Measurements from ENCODE around the gene RHOH. TPM values are rescaled to one million over a fixed set of nuclear protein-coding genes. Genes with fewer than 3 reads are reported as not detected.
A peak's percentile ranks its signal among the peaks of the same experiment; 100 is the strongest.
"Not testable (repeated sequence)": the region's sequence is repeated elsewhere in the genome, so short reads cannot be mapped to it uniquely, and the experiment has no call there.

Gene RHOH, protein sequence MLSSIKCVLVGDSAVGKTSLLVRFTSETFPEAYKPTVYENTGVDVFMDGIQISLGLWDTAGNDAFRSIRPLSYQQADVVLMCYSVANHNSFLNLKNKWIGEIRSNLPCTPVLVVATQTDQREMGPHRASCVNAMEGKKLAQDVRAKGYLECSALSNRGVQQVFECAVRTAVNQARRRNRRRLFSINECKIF
- 1.0 TPM for total RNA-seq

DNA sequence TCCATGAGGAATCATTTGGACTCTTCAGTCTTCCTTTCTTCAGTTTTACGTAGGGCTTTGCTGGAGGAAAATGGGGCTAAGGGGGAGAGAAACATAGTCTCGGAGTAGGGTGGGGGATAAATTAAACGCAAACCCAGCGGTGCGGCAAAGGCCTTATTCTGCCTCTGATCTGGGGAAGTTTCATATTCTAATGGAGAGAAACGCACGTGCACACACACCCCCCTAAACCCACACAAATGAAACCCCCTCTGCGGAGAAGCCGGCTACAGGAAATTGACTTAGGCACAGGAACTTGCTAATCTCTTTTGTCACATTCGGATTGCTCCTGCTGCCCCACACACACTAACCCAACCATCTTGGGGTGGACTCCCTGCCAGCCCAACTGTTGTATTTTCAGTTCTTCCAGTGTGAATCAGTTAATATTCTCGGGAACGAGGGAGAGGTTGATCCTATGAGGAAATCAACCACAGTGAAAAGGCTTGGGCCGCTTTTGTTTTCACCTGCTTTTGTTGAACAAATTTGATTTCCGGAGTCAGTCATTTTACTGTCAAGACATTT lies at the start of gene RHOH:
Gene RHOH (plus strand): TSS at position 308 of the 558 bp plus-strand sequence. CDS start 46,356 bp downstream, outside the sequence.
- Histone ChIP-seq H3K36me3 (ENCODE audit: control insufficient read depth in 3 of 3, insufficient read depth in 3 of 3, low read length in 3 of 3) (no peaks in the 10 kb centered on the region), H3K4me3 (ENCODE audit: low read length in 3 of 3) (no peak within 1 kb of the TSS), H3K9ac (ENCODE audit: low read depth in 1 of 3, low read length in 3 of 3) (no peak within 1 kb of the TSS), H3K27me3 (ENCODE audit: control insufficient read depth in 3 of 3, insufficient read depth in 3 of 3, low read length in 3 of 3) (peaks cover 3 to 21% (median 4%) of the 10 kb centered on the region in 3 donors), H3K9me3 (ENCODE audit: control insufficient read depth in 3 of 3, low read length in 3 of 3) (no peaks in the 10 kb centered on the region), H3K27ac (ENCODE audit: low read depth, low read length) (no peak within 1 kb of the TSS), H3K4me1 (ENCODE audit: control insufficient read depth in 3 of 3, insufficient read depth in 3 of 3, low read length in 3 of 3) (no peaks in the 10 kb centered on the region)

- not testable (repeated sequence) for H3K27ac ChIP-seq (ENCODE audit: low read depth, low read length); H3K4me3 ChIP-seq (ENCODE audit: low read length in 3 of 3); H3K4me1 ChIP-seq (ENCODE audit: control insufficient read depth in 3 of 3, insufficient read depth in 3 of 3, low read length in 3 of 3); H3K9ac ChIP-seq (ENCODE audit: low read depth in 1 of 3, low read length in 3 of 3); H3K9me3 ChIP-seq (ENCODE audit: control insufficient read depth in 3 of 3, low read length in 3 of 3); H3K36me3 ChIP-seq (ENCODE audit: control insufficient read depth in 3 of 3, insufficient read depth in 3 of 3, low read length in 3 of 3); H3K27me3 ChIP-seq (ENCODE audit: control insufficient read depth in 3 of 3, insufficient read depth in 3 of 3, low read length in 3 of 3)
These were observed 49.3 kb upstream of the RHOH start for GRCh38 chr4:40147490-40147889.

GRCh38 chr4:40149960-40150385 lies 46.9 kb upstream of the RHOH start:
- Histone ChIP-seq H3K9ac (ENCODE audit: low read depth in 1 of 3, low read length in 3 of 3) (no peak overlapping the region), H3K27me3 (ENCODE audit: control insufficient read depth in 3 of 3, insufficient read depth in 3 of 3, low read length in 3 of 3) (no peaks in the 10 kb centered on the region), H3K36me3 (ENCODE audit: control insufficient read depth in 3 of 3, insufficient read depth in 3 of 3, low read length in 3 of 3) (no peaks in the 10 kb centered on the region), H3K4me3 (ENCODE audit: low read length in 3 of 3) (no peak overlapping the region), H3K27ac (ENCODE audit: low read depth, low read length) (no peak overlapping the region), H3K9me3 (ENCODE audit: control insufficient read depth in 3 of 3, low read length in 3 of 3) (no peaks in the 10 kb centered on the region), H3K4me1 (ENCODE audit: control insufficient read depth in 3 of 3, insufficient read depth in 3 of 3, low read length in 3 of 3) (no peaks in the 10 kb centered on the region)

DNA sequence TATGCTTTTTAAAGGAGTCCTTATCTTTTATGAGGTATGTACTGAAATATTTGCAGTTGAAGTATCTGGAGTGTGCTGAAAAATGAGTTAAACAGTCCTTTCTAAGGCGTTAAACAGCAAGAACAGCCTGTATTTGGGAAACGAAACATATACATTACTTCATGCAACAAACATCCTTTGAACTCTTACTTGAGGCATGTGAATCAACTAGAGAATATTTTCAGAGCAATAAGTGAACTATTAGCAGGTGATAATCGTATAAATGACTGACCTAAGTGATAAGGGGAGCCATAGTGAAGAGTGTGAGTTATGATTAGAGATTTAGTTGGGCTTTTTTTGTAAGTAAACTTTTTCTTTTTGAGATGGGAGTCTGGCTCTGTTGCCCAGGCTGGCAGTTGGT lies 45.9 kb upstream of the RHOH start:
- Histone ChIP-seq H3K4me3 (ENCODE audit: low read length in 3 of 3) (no peak overlapping the region), H3K9me3 (ENCODE audit: control insufficient read depth in 3 of 3, low read length in 3 of 3) (no peaks in the 10 kb centered on the region), H3K4me1 (ENCODE audit: control insufficient read depth in 3 of 3, insufficient read depth in 3 of 3, low read length in 3 of 3) (no peaks in the 10 kb centered on the region), H3K27ac (ENCODE audit: low read depth, low read length) (no peak overlapping the region), H3K27me3 (ENCODE audit: control insufficient read depth in 3 of 3, insufficient read depth in 3 of 3, low read length in 3 of 3) (no peaks in the 10 kb centered on the region), H3K36me3 (ENCODE audit: control insufficient read depth in 3 of 3, insufficient read depth in 3 of 3, low read length in 3 of 3) (no peaks in the 10 kb centered on the region), H3K9ac (ENCODE audit: low read depth in 1 of 3, low read length in 3 of 3) (peak overlapping the region in 1 of 3 donors; percentile 10)

DNA sequence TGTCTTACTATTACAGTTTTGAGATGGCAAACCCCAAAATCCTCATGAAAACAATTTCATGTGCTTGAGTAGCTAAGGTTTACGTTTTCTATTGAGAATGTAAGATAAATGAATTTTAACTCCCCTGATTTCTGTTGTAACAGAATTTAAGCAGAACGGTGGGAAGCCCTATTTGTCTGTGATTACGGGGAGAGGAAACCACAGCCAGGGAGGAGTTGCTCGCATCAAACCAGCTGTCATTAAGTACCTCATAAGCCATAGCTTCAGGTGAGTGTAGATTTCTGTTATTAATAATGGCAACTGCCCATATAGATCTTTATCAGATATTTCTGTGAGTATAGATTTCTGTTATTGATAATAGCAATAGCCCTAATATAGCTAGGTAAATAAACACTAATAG lies 44.2 kb upstream of the RHOH start:
- no peak overlapping the region for H3K9ac ChIP-seq (ENCODE audit: low read depth in 1 of 3, low read length in 3 of 3)
- no peaks in the 10 kb centered on the region for H3K36me3 ChIP-seq (ENCODE audit: control insufficient read depth in 3 of 3, insufficient read depth in 3 of 3, low read length in 3 of 3)
- H3K4me3 ChIP-seq (ENCODE audit: low read length in 3 of 3), result no peak overlapping the region
- H3K4me1 ChIP-seq (ENCODE audit: control insufficient read depth in 3 of 3, insufficient read depth in 3 of 3, low read length in 3 of 3), result no peaks in the 10 kb centered on the region
- no peak overlapping the region for H3K27ac ChIP-seq (ENCODE audit: low read depth, low read length)
- no peaks in the 10 kb centered on the region for H3K27me3 ChIP-seq (ENCODE audit: control insufficient read depth in 3 of 3, insufficient read depth in 3 of 3, low read length in 3 of 3)
- H3K9me3 ChIP-seq (ENCODE audit: control insufficient read depth in 3 of 3, low read length in 3 of 3), result no peaks in the 10 kb centered on the region

DNA sequence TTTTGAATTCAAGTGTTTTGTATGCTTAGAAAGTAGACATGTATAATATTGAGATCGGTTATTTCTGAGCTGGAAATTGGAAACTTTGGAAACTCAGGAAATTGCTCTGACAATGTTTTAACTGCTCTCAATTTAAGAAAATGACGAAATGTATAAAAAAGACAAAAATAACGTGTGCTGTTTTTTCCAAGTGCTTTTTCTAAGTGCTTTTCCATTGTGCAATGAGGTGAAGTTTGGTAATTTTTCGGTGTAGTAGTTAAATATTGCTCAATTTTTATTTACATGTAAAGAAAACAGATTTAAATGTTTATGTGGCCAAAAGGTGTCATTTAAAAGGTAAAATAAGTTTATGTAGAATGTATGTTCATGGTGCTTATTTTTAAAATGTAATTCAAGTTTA lies 39.4 kb upstream of the RHOH start:
- H3K9me3 ChIP-seq (ENCODE audit: control insufficient read depth in 3 of 3, low read length in 3 of 3), result no peaks in the 10 kb centered on the region

GRCh38 chr4:40160258-40160657 lies 36.6 kb upstream of the RHOH start:
- no peak overlapping the region for H3K27ac ChIP-seq (ENCODE audit: low read depth, low read length)
- no peaks in the 10 kb centered on the region for H3K27me3 ChIP-seq (ENCODE audit: control insufficient read depth in 3 of 3, insufficient read depth in 3 of 3, low read length in 3 of 3)
- H3K9me3 ChIP-seq (ENCODE audit: control insufficient read depth in 3 of 3, low read length in 3 of 3), result no peaks in the 10 kb centered on the region
- no peaks in the 10 kb centered on the region for H3K4me1 ChIP-seq (ENCODE audit: control insufficient read depth in 3 of 3, insufficient read depth in 3 of 3, low read length in 3 of 3)
- peaks cover 0 to 3% (median 0%) of the 10 kb centered on the region in 3 donors for H3K36me3 ChIP-seq (ENCODE audit: control insufficient read depth in 3 of 3, insufficient read depth in 3 of 3, low read length in 3 of 3)
- no peak overlapping the region for H3K4me3 ChIP-seq (ENCODE audit: low read length in 3 of 3)
- no peak overlapping the region for H3K9ac ChIP-seq (ENCODE audit: low read depth in 1 of 3, low read length in 3 of 3)

More for the DNA sequence above, 39.4 kb upstream of the RHOH start:
- Histone ChIP-seq H3K4me3 (ENCODE audit: low read length in 3 of 3) (no peak overlapping the region), H3K27me3 (ENCODE audit: control insufficient read depth in 3 of 3, insufficient read depth in 3 of 3, low read length in 3 of 3) (no peaks in the 10 kb centered on the region), H3K27ac (ENCODE audit: low read depth, low read length) (no peak overlapping the region), H3K36me3 (ENCODE audit: control insufficient read depth in 3 of 3, insufficient read depth in 3 of 3, low read length in 3 of 3) (peaks cover 0 to 3% (median 0%) of the 10 kb centered on the region in 3 donors), H3K9ac (ENCODE audit: low read depth in 1 of 3, low read length in 3 of 3) (no peak overlapping the region), H3K4me1 (ENCODE audit: control insufficient read depth in 3 of 3, insufficient read depth in 3 of 3, low read length in 3 of 3) (no peaks in the 10 kb centered on the region)

- peaks cover 0 to 3% (median 0%) of the 10 kb centered on the region in 3 donors for H3K36me3 ChIP-seq (ENCODE audit: control insufficient read depth in 3 of 3, insufficient read depth in 3 of 3, low read length in 3 of 3)
- H3K27ac ChIP-seq (ENCODE audit: low read depth, low read length), result no peak overlapping the region
- H3K27me3 ChIP-seq (ENCODE audit: control insufficient read depth in 3 of 3, insufficient read depth in 3 of 3, low read length in 3 of 3), result no peaks in the 10 kb centered on the region
- H3K4me3 ChIP-seq (ENCODE audit: low read length in 3 of 3), result no peak overlapping the region
- peaks cover 0 to 7% (median 2%) of the 10 kb centered on the region in 3 donors for H3K9me3 ChIP-seq (ENCODE audit: control insufficient read depth in 3 of 3, low read length in 3 of 3)
- no peaks in the 10 kb centered on the region for H3K4me1 ChIP-seq (ENCODE audit: control insufficient read depth in 3 of 3, insufficient read depth in 3 of 3, low read length in 3 of 3)
- H3K9ac ChIP-seq (ENCODE audit: low read depth in 1 of 3, low read length in 3 of 3), result no peak overlapping the region
These were observed 32.4 kb upstream of the RHOH start for GRCh38 chr4:40164459-40164858.

DNA sequence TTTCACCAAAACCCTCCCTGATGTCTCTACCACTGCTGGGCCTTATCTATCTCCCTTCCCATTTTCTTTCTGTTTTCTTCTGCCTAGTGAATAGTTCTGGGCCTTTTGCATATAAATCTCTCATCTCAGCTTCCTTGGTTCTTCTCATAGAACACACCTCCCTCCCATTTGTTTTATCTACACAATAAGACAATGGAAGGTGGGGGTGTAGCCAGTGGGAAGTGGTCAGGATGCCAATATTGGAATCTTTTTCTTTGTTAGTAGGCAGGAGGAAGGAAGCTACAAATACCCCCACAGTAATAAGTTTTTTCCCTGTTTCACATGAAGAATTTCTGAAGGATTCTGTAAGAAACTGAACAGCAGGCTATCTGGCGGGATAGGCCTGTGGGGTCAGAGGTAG lies 30.9 kb upstream of the RHOH start:
- Histone ChIP-seq H3K36me3 (ENCODE audit: control insufficient read depth in 3 of 3, insufficient read depth in 3 of 3, low read length in 3 of 3) (peaks cover 0 to 3% (median 0%) of the 10 kb centered on the region in 3 donors), H3K9ac (ENCODE audit: low read depth in 1 of 3, low read length in 3 of 3) (no peak overlapping the region), H3K27ac (ENCODE audit: low read depth, low read length) (no peak overlapping the region), H3K4me3 (ENCODE audit: low read length in 3 of 3) (no peak overlapping the region), H3K4me1 (ENCODE audit: control insufficient read depth in 3 of 3, insufficient read depth in 3 of 3, low read length in 3 of 3) (no peaks in the 10 kb centered on the region), H3K9me3 (ENCODE audit: control insufficient read depth in 3 of 3, low read length in 3 of 3) (peaks cover 0 to 7% (median 2%) of the 10 kb centered on the region in 3 donors), H3K27me3 (ENCODE audit: control insufficient read depth in 3 of 3, insufficient read depth in 3 of 3, low read length in 3 of 3) (no peaks in the 10 kb centered on the region)

- Histone ChIP-seq H3K27me3 (ENCODE audit: control insufficient read depth in 3 of 3, insufficient read depth in 3 of 3, low read length in 3 of 3) (no peaks in the 10 kb centered on the region), H3K9ac (ENCODE audit: low read depth in 1 of 3, low read length in 3 of 3) (no peak overlapping the region), H3K36me3 (ENCODE audit: control insufficient read depth in 3 of 3, insufficient read depth in 3 of 3, low read length in 3 of 3) (no peaks in the 10 kb centered on the region), H3K27ac (ENCODE audit: low read depth, low read length) (no peak overlapping the region), H3K4me3 (ENCODE audit: low read length in 3 of 3) (no peak overlapping the region), H3K9me3 (ENCODE audit: control insufficient read depth in 3 of 3, low read length in 3 of 3) (peaks cover 0 to 7% (median 2%) of the 10 kb centered on the region in 3 donors), H3K4me1 (ENCODE audit: control insufficient read depth in 3 of 3, insufficient read depth in 3 of 3, low read length in 3 of 3) (no peaks in the 10 kb centered on the region)
These were observed 28.8 kb upstream of the RHOH start for GRCh38 chr4:40168070-40168469.

All from skeletal muscle tissue (tissue), 4 donors.